ENCODE measurements around the gene TMPRSS5.
"Not testable (repeated sequence)": the region's sequence is repeated elsewhere in the genome, so short reads cannot be mapped to it uniquely, and the experiment has no call there.

The TMPRSS5 gene

DNA sequence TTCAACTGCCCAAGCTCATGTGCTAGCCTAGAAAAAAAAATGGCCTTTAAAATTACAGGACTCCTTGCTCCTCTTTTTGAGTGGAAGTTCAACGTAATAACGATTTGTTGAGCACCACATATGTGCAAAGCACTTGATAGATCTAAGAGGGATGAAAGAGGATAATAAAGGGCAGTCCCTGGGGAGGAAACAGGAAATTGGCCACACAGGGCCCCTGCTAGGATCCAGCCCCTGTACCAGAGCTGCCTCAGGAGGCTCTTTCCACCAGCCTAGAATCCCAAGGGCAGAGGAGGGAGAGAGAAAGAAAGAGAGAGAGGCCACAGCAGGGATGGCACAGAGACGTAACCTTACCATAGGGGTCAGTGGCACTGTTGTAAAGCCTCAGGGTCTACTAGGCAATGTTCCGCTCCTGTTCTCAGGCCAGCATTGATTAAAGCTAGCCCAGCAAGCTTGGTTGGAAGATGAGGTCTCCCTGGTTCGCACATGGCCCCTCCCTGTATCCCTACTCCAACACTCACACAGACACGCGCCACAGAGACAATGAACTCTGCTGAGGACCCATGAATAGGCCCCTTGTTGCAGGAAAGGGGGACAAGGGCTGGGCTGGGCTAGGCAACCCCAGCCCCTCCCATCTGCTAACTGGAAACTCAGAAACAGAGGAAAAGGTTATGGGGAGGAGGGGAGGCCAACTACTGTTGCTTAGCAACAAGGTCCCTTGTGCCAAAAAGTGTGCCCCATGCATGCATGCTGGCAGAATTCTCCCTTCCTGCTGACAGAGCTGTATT, at the start of gene TMPRSS5:
Gene TMPRSS5, minus strand, starts transcription at position 438 of the 785 bp plus-strand sequence. Its CDS starts 84 bp downstream, at position 354.
- no peak for DNase-seq
- in situ Hi-C loops (cut with HindIII; ENCODE audit: low pct_ligation_motif_present, low pct_unique_long_range_greater_than_20kb, low sequenced_read_pairs) = no loop called here

DNA sequence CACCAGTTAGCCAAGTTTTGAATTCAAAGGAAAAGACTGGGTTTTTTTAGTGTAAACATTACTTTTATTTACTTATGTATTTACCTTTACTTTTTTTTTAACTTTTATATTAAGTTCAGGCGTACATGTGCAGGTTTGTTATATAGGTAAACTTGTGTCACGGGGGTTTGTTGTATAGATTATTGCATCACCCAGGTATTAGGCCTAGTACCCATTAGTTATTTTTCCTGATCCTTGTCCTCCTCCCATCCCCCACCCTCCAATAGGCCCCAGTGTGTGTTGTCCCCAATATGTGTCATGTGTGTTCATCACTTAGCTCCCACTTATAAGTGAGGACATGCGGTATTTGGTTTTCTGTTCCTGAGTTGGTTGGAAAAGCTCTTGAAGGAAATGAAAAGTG, 46.8 kb upstream of the TMPRSS5 start:
- DNase-seq = no peak
- in situ Hi-C loops (cut with HindIII; ENCODE audit: low pct_ligation_motif_present, low pct_unique_long_range_greater_than_20kb, low sequenced_read_pairs) = no loop called here

DNA sequence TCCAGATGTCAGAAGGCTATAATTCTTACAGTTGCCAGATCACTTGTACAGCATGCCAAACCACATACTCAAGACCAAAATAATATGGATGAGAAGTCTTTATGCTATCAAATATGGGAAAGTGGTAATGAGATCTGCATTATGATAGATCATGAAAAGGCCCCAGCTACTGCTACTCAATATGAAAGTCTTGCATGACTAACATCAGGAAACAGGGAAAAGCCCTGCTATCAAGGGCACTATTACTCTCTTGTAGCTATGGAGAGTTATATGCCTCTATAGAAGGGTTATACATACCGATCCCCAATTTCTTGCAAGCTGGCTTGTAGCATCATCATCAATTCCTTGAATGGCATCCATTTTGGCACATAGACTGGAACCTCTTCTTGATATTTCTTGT, 30.2 kb upstream of the TMPRSS5 start:
- DNase-seq = no peak
- in situ Hi-C loops (cut with HindIII; ENCODE audit: low pct_ligation_motif_present, low pct_unique_long_range_greater_than_20kb, low sequenced_read_pairs) = no loop called here

DNA sequence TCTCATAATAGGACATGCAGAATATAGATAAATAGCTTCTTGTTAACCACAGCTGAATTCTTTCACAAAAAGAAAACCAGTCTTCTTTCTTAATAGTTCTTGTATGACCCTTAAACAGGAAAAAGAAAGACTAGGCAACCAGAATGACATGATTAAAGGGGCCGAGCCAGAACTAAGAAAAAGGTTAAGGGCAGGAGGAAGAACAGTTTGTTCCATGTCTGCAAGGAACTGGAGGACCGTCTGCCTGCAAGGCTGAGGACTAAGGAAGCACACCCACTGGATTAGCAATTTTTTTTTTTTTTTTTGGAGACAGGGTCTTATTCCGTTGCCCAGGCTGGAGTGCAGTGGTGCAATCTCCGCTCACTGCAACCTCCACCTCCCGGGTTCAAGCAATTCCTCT, 26.0 kb upstream of the TMPRSS5 start:
- in situ Hi-C loops (cut with HindIII; ENCODE audit: low pct_ligation_motif_present, low pct_unique_long_range_greater_than_20kb, low sequenced_read_pairs) = no loop called here
- DNase-seq = no peak

DNA sequence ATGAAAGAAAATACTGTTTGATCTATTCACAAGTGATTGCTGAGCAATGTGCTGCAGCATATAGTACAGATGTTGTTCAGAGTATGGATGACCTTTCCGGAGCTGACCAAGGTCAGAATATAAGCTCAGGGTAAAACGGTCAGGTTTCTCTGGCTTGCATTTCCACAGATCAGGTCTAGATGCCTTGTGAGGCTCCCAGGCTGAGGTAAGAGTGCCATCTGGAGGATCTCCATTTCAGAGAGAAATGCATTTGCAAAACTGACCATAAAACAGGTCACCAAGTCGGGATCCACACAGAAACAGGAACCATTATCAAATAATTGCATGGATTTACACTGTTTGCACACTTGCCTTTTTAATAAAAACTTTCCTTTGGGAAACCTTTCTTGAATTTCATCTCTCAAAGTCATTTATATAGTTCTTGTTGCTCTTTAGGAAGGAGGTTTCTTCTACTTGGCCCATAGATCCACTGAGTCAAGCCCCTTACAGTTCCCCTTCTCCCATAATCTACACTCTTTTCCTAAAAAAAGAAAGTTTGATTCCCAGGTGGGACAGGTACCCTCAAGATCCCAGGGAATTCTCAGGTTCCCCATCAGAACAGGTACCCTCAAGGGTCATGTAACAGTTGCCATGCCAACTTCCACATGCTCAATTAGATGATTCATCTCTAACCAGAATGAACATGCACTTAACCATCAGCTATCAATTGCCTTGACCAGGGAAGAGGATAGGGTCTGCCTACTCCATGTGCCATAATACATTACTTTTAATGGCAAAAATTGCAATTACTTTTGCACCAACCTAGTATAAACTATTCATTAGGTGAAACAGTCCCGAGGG, 25.0 kb upstream of the TMPRSS5 start:
- peak; percentile 49 for DNase-seq
- in situ Hi-C loops (cut with HindIII; ENCODE audit: low pct_ligation_motif_present, low pct_unique_long_range_greater_than_20kb, low sequenced_read_pairs) = no loop called here

DNA sequence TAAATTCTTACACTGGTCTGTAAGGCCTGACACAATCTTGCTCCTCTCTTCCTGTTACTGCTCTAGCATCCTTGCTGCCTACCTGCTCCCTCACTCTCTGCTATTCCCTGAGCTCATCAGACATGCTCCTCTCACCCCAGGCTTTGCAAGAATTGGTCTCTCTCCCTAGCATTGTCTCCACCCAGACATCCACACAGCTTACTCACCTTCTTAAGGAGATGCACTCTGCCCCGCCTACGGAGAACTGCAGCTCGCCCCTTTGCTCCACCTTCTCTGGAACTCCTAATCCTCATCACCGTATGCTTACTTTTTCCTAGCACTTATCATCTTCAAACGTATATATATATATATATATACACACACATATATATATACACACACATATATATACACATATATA, 23.3 kb upstream of the TMPRSS5 start:
- DNase-seq = no peak
- in situ Hi-C loops (cut with HindIII; ENCODE audit: low pct_ligation_motif_present, low pct_unique_long_range_greater_than_20kb, low sequenced_read_pairs) = no loop called here

DNA sequence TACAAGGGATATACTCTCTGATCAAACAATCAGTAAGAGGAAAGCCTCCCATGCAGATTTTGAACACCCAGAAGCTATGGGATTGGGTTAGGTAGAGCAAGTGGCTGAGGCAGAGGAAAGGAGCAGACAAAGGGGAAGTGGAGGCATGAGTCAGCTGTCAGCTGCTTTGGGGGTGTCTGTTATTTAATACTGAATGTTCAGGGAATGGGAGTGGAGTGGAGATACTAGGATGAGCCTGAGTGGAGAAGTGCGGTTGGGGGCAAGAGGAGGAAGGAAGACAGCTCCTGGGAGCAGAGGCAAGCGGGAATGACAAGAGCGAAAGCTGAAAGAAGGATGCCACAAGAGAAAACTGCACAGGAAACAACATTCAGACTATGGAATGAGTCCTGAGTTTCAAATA, 22.7 kb upstream of the TMPRSS5 start:
- in situ Hi-C loops (cut with HindIII; ENCODE audit: low pct_ligation_motif_present, low pct_unique_long_range_greater_than_20kb, low sequenced_read_pairs) = no loop called here
- DNase-seq = no peak

DNA sequence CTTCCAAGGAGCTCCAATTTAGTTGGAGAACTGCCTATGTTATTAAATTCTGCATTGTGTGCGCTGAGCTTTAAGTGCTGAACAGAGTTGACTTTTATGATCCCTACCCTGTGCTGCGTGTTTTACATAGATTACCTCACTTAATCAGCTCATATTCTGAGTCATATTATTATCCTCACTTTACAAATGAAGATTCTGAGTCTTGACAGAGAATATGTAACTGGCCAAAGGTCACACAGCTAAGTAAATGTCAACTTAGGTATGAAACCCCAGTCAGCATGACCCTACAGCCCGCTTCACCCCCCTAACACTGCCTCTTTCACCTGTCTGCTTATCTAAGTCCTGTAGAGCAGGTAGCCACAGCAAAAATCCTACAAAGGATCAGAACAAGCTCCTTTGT, 19.8 kb upstream of the TMPRSS5 start:
- DNase-seq = no peak
- in situ Hi-C loops (cut with HindIII; ENCODE audit: low pct_ligation_motif_present, low pct_unique_long_range_greater_than_20kb, low sequenced_read_pairs) = no loop called here

DNA sequence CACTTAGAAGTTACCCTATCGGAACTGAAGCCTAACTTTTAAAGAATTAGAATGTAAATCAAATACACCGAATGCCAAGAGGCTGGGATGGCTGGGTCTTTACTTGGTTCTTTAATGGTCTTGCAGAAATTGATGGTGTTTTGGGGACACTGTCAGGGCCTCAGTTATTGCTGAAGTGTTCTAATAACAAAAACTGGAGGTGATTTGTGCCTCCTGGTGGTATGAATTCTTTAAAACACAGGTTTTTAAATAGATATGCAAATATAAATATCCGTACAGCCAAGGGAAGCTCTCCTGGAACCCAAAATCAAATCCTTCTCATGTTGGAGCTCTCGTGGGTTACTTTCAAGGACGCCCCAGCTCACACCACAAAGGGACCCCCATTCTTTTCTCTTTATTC, 19.3 kb upstream of the TMPRSS5 start:
- in situ Hi-C loops (cut with HindIII; ENCODE audit: low pct_ligation_motif_present, low pct_unique_long_range_greater_than_20kb, low sequenced_read_pairs) = no loop called here
- DNase-seq = no peak

DNA sequence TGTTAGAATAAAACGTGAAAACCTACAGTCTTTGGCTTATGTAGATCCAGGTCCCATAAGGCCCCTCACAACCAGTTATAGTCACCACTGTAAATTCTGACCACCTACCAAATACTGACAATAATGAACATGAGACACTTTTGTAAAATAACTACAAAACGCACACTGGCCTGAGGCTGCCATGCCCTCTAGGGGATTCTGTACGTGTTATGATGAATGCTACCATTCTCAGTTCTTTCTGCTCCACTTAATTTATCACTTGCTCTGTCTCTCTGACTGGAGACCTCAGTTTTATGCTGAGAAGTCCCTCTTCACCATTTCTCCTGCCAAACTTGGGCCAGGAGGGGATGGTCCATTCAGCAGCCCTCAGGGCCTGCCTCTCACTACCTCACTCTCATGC, 18.7 kb upstream of the TMPRSS5 start:
- DNase-seq = no peak
- in situ Hi-C loops (cut with HindIII; ENCODE audit: low pct_ligation_motif_present, low pct_unique_long_range_greater_than_20kb, low sequenced_read_pairs) = no loop called here

DNA sequence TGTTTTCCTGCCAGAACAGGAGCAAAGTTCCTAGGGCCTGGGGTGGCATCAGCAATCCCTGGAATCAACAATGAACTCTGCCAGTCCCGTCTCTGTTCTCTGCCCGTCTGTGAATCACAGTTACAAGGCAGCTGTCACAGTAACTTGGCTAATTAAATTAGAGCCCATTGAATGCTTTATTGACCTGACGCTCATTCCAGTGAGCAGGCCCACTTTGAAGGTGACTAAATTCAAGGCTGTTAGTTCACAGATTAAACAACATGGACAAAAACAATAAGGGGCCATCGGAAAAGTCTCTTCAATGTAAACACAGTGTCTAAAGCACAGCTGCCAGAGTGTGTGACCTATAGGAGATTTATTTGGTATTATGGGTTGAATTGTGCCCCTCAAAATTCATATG, 17.7 kb upstream of the TMPRSS5 start:
- in situ Hi-C loops (cut with HindIII; ENCODE audit: low pct_ligation_motif_present, low pct_unique_long_range_greater_than_20kb, low sequenced_read_pairs) = no loop called here
- no peak for DNase-seq

DNA sequence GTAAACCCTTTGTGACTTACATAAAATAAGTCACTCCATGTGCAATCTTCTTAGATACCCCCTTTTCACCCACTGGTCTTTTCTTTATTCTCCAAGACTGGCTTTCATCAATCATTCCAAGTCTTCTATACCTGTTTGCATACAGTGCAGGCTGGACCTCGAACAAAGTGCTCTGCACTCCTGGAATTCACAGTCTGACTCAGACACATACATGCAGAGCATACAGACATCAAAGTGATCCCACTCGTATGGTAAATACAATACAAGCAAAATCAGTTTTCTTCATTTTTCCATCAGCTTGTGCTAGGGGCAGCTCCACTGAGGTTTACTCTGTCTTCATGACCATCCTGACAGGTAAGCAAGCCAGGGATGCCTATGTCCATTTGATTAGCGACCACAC, 16.8 kb upstream of the TMPRSS5 start:
- no peak for DNase-seq
- in situ Hi-C loops (cut with HindIII; ENCODE audit: low pct_ligation_motif_present, low pct_unique_long_range_greater_than_20kb, low sequenced_read_pairs) = no loop called here

DNA sequence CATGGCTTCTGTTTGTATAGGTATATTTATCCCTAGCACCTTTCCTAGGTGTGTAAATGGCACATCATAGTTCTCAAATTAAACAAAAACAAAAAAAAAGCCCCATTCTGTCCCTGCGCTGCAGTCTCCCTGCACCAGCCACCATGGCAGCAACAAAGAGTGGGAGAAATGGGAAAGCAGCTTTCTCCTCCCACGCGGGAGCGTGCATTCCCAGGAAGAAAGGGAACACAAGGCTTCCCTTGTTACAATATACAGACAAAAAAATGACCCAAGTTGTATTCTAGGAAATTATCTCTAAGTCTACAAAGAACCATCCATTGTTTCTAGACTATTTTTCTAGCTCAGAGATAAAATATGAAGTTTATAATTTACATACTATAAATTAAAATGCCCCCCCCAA, 16.1 kb upstream of the TMPRSS5 start:
- no peak for DNase-seq
- in situ Hi-C loops (cut with HindIII; ENCODE audit: low pct_ligation_motif_present, low pct_unique_long_range_greater_than_20kb, low sequenced_read_pairs) = no loop called here

DNA sequence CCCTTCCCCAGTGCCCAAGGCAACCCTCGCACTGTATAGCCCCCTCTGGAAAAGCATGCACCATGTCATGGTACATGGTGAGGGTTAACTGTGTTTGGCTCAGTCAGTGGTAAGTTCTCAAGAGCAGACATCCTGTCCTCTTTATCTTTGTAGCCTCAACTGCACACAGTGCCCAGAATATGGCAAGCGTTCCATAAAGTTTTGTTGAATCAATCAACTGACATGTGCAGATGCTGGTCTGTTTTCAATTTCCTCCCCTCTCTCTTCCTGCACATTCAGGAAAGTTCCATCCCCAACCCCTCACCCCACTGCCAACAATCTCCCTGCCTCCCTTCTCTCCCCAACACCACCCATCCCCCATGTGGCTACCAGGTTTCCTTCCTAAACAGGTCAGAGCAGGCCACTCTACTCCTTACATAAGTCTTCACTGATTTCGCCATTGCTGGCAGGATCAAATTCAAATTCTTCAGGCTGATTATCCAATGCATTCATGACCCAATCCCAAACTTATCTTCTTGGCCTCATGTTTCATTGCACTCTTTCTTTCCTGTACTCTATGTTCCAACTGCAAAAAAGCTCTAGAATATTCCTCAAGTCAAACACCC, 15.5 kb upstream of the TMPRSS5 start:
- in situ Hi-C loops (cut with HindIII; ENCODE audit: low pct_ligation_motif_present, low pct_unique_long_range_greater_than_20kb, low sequenced_read_pairs) = no loop called here

DNA sequence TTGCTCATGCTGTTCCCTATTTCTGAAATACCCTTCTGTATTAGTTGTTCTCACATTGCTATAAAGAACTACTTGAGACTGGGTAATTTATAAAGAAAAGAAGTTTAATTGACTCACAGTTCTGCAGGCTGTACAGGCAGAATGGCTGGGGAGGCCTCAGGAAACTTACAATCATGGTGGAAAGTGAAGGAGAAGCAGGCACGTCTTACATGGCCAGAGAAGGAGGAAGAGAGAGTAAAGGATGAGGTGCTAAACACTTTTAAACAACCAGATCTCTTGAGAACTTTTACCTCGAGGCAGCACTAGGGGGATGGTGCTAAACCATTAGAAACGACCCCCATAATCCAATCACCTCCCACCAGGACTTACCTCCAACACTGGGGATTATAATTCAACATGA, 14.4 kb upstream of the TMPRSS5 start:
- DNase-seq; in situ Hi-C loops (cut with HindIII; ENCODE audit: low pct_ligation_motif_present, low pct_unique_long_range_greater_than_20kb, low sequenced_read_pairs): not testable (repeated sequence)

More for the DNA sequence above, 15.5 kb upstream of the TMPRSS5 start:
- DNase-seq = no peak

DNA sequence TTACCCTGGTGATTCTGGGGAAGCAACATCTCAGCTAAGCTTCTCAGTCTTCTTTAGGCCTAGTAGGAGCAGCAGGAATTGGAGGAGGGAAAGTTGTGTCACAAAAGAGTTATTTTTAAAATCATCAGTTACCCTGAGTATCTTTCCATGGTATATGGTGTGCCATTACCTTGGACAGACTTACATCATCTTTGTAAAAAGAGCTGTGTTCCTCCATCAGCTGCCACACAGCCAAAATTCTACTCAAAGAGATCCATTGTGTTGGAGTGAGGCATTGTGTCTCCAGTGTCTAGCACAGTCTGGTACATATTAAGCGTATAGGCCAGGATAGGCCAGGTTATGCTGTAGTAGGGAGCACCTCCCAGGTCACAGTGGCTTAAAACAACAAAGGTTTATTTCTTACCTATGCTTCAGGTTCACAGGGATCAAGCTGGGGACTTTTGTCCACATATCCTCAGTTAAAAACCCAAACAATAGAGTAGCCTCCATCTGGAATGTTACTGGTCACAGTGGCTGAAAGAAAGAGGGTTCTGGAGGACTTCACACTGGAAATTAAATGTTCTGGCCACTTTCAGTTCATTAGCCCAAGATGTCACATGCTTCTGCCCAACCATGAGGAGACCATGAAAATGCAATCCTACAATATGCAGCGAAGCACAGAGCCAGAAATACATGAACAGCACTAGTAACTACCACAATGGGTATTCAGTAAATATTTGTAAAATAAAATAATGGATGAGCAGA, 9.9 kb upstream of the TMPRSS5 start:
- DNase-seq = no peak
- in situ Hi-C loops (cut with HindIII; ENCODE audit: low pct_ligation_motif_present, low pct_unique_long_range_greater_than_20kb, low sequenced_read_pairs) = no loop called here

DNA sequence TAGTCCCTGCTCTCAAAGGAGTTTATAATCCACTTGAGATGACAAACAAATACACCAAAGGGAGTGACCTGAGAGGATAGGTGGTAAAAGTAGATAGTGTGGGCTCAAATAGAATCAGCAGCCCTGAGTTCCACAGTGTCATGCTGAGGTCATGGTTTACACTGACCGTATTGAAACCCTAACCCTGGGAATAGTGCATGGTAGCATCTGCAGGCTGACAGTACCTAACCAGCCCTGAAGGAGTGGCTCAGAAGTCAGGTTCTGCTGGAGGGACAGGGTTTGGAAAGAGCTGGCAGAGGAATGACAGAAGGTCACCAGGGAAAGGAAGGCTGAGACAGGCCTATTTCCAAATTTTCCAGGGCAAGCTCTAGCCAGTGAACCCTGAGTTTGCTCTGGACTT, 9.2 kb upstream of the TMPRSS5 start:
- DNase-seq = no peak
- in situ Hi-C loops (cut with HindIII; ENCODE audit: low pct_ligation_motif_present, low pct_unique_long_range_greater_than_20kb, low sequenced_read_pairs) = no loop called here

DNA sequence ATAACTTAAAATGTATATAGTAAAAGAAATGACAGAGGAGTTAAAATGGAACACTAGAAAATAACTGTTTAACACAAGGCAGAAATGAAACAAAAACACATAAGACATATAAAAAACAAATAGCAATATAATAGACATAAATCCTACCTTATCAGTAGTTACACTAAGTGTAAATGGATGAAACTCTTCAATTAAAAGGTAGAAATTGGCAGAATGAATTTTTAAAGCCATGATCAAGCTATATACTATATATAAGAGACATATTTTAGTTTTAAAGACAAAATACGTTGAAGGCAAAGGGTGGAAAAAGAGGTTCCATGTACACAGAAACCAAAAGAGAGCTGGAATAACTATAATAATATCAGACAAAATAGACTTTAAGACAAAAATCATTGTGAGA, 4.9 kb upstream of the TMPRSS5 start:
- no peak for DNase-seq
- in situ Hi-C loops (cut with HindIII; ENCODE audit: low pct_ligation_motif_present, low pct_unique_long_range_greater_than_20kb, low sequenced_read_pairs) = no loop called here

DNA sequence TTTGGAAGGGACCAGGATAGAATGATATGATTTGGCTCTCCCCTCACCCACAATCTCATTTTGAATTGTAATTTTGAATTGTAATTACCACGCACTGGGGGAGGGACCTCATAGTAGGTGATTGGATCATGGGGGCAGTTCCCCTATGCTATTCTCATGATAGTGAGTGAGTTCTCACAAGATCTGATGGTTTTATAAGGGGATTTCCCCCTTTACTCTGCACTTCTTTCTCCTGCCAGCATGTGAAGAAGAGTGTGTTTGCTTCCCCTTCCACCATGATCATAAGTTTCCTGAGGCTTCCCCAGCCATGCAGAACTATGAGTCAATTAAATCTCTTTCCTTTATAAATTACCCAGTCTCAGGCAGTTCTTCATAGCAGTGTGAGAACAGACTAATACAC, 2.6 kb downstream of the TMPRSS5 start:
- DNase-seq; in situ Hi-C loops (cut with HindIII; ENCODE audit: low pct_ligation_motif_present, low pct_unique_long_range_greater_than_20kb, low sequenced_read_pairs): not testable (repeated sequence)

Measured in ACHN (cell line).